A549 (cell line): ENCODE results near the gene NTN5.

ENCODE experiments used
- CEBPB ChIP-seq, 2 experiments: fragments of >200 bp in 1 of 2; sonication (Bioruptor Twin) in 1 of 2; formaldehyde crosslinking in 1 of 2; IDR thresholded peaks; 2 replicates each; pipeline ENCODE4 v1.6.1; 2012 to 2016
- CTCF ChIP-seq: fragments of >200 bp; sonication (Bioruptor Twin); formaldehyde crosslinking; IDR thresholded peaks from 3 replicates; pipeline ENCODE4 v1.5.1; 2016
- KDM5A ChIP-seq: fragments of 200-600 bp; sonication (generic); IDR thresholded peaks from 2 replicates; pipeline ENCODE4 v1.6.1; 2016; ENCODE audit warnings: antibody characterized with exemption, mild to moderate bottlenecking
- PBX3 ChIP-seq: IDR thresholded peaks from 2 replicates; pipeline ENCODE4 v1.6.1; 2012
- ZSCAN20 ChIP-seq: fragments of 250-450 bp; sonication (Bioruptor Pico); IDR thresholded peaks from 2 replicates; pipeline ENCODE4 v1.8.0; 2022; ENCODE audit warnings: mild to moderate bottlenecking, moderate library complexity

- TF ChIP-seq CEBPB (IDR thresholded peaks at IDR 0.05), result no peak
- no peak for TF ChIP-seq KDM5A
- no peak for TF ChIP-seq CTCF
- no peak for TF ChIP-seq ZSCAN20 (CRISPR knock-in tag)
- no peak for TF ChIP-seq PBX3
Observed at GRCh38 chr19:48623556-48624066, 49.2 kb downstream of the NTN5 start.
